ENCODE data around the gene PPFIA4.
"Not testable (repeated sequence)": the region's sequence is repeated elsewhere in the genome, so short reads cannot be mapped to it uniquely, and the experiment has no call there.

The PPFIA4 gene

GRCh38 chr1:203022855-203023254, 3.4 kb upstream of the PPFIA4 start:
- not testable (repeated sequence) for H3K27ac ChIP-seq (ENCODE audit: low read depth, low read length); H3K9ac ChIP-seq (ENCODE audit: low read length); H3K4me3 ChIP-seq (ENCODE audit: low read depth, low read length); H3K9me3 ChIP-seq (ENCODE audit: control insufficient read depth, insufficient read depth, low read depth, low read length)
- Histone ChIP-seq H3K36me3 (ENCODE audit: control insufficient read depth, insufficient read depth, low read length) (peaks cover 74% of the 10 kb centered on the region), H3K4me1 (ENCODE audit: control insufficient read depth, insufficient read depth, low read length) (peaks cover 11% of the 10 kb centered on the region), H3K27me3 (ENCODE audit: control insufficient read depth, insufficient read depth, low read length) (peaks cover 14% of the 10 kb centered on the region)

DNA sequence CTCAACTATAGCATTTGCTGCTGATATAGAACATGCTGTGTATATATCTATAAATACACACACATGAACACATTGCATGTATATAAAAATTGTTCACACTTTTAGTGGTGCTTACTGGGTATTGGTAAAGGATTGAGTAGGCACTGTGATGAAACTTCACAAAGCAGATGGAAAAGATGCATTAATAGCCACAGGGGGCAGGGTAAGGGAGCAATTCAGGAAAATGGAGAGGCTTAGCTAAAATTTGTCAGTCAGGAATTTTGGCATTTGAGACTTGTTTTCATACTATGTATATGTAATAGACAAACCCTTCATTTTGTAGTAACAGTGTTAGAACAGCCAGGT, 633 bp upstream of the PPFIA4 start:
- H3K27me3 ChIP-seq (ENCODE audit: control insufficient read depth, insufficient read depth, low read length) = peaks cover 24% of the 10 kb centered on the region
- peaks cover 21% of the 10 kb centered on the region for H3K4me1 ChIP-seq (ENCODE audit: control insufficient read depth, insufficient read depth, low read length)
- H3K4me3 ChIP-seq (ENCODE audit: low read depth, low read length) = peak overlapping the region; percentile 43; the same call in 1 of the 2 replicates
- H3K36me3 ChIP-seq (ENCODE audit: control insufficient read depth, insufficient read depth, low read length) = peaks cover 47% of the 10 kb centered on the region
- H3K27ac ChIP-seq (ENCODE audit: low read depth, low read length) = no peak overlapping the region
- no peak overlapping the region for H3K9ac ChIP-seq (ENCODE audit: low read length)
- H3K9me3 ChIP-seq (ENCODE audit: control insufficient read depth, insufficient read depth, low read depth, low read length) = peaks cover 6% of the 10 kb centered on the region; the same call in 1 of the 2 replicates

DNA sequence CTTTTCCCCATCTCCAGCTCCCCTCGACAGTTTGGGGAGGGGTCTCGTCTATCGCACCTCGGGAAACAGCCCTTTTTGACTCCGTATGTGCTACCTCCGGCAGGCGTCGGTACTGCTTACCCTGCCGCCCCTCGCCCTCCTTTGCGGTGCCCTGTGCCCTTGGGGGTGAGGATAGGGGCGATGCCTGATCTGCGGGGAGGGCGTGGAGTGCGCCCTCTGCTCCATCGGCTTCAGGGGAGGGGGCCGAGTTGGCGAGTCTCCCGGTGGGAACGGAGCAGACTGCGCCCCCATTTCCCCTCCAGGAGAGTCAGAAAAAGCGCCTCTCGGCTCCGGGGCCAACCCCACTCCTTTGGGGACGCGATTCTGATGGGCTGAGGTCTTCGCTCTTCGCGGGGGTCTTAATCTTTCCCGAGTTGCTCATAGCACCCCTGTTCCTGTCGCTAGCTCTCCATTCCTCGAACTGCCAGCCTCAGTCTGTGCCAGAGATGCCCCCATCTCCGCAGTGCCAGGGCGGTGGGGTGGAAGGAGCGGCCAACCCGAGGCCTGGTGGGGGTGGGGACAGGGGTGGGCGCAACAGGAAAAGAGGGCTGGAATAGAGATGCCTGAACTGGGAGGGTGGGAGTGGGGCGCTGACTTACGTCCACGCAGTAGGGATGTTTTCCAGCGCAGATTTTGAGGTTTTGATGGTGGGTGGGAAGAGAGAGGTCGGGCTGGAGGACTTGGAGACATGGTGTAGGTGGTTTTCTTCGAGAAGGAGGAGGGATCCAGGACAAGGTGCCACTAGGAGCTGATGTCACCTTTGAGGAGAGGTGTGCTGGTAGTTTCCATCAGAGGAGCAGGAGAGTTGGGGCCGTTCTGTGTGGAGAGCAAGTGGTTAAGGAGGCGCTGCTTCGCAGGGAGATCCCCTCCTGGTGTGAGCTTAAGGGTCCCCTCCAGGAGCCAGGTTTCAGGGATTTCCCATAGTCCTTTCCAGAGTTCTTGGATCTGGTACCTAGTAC, 674 bp downstream of the PPFIA4 start:
- Histone ChIP-seq H3K9ac (ENCODE audit: low read length) (peak overlapping the region; percentile 75), H3K27ac (ENCODE audit: low read depth, low read length) (no peak overlapping the region), H3K36me3 (ENCODE audit: control insufficient read depth, insufficient read depth, low read length) (peaks cover 34% of the 10 kb centered on the region), H3K27me3 (ENCODE audit: control insufficient read depth, insufficient read depth, low read length) (peaks cover 24% of the 10 kb centered on the region), H3K4me3 (ENCODE audit: low read depth, low read length) (peak overlapping the region; percentile 79), H3K9me3 (ENCODE audit: control insufficient read depth, insufficient read depth, low read depth, low read length) (peaks cover 6% of the 10 kb centered on the region; the same call in 1 of the 2 replicates), H3K4me1 (ENCODE audit: control insufficient read depth, insufficient read depth, low read length) (peaks cover 21% of the 10 kb centered on the region)

GRCh38 chr1:203028067-203028783, 1.9 kb downstream of the PPFIA4 start:
- Histone ChIP-seq H3K9ac (ENCODE audit: low read length) (no peak overlapping the region), H3K4me1 (ENCODE audit: control insufficient read depth, insufficient read depth, low read length) (peaks cover 21% of the 10 kb centered on the region), H3K4me3 (ENCODE audit: low read depth, low read length) (no peak overlapping the region), H3K27ac (ENCODE audit: low read depth, low read length) (no peak overlapping the region), H3K36me3 (ENCODE audit: control insufficient read depth, insufficient read depth, low read length) (peaks cover 26% of the 10 kb centered on the region), H3K27me3 (ENCODE audit: control insufficient read depth, insufficient read depth, low read length) (peaks cover 24% of the 10 kb centered on the region), H3K9me3 (ENCODE audit: control insufficient read depth, insufficient read depth, low read depth, low read length) (peaks cover 6% of the 10 kb centered on the region; the same call in 1 of the 2 replicates)

DNA sequence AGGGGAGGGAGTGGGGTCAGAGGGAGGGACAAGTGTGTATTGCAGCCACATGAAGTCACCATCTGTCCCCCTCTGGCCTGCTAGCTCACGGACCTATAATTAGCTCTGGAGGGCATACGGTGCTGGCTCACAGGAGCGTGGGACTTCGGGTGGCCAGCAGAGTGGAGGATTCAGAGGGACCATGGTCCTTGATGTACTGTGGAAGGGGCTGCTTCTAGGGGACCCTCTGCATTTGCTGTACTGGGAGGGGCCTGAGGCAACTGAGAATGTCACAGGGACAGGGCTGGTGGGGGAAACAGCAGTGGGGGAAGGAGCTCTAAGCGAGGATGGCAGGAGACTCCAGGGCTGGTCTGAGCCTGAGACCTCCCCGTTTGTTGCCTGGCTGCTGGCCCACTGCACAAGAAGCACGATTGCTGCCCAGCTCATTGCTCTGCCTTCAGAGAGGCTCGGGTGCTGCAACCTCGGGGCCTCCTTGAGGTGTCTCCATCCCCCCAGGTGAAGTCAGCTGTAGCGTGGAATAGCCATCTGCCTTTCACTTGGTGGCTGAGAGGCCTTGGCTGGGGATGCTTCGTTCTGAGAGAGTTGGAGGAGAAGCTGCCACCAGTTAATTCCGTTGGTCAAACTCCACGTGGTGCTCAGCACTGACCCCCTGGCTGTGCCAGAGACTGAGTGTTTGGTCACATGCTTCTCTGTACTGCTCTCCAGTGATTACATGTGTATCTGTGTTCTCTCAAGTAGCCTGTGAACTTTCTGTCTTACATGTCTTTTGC, 2.7 kb downstream of the PPFIA4 start:
- Histone ChIP-seq H3K9ac (ENCODE audit: low read length) (no peak overlapping the region), H3K4me3 (ENCODE audit: low read depth, low read length) (no peak overlapping the region)

GRCh38 chr1:203031467-203031866, 5.2 kb downstream of the PPFIA4 start:
- Histone ChIP-seq H3K9me3 (ENCODE audit: control insufficient read depth, insufficient read depth, low read depth, low read length) (no peaks in the 10 kb centered on the region), H3K27me3 (ENCODE audit: control insufficient read depth, insufficient read depth, low read length) (peaks cover 24% of the 10 kb centered on the region), H3K9ac (ENCODE audit: low read length) (no peak overlapping the region), H3K4me3 (ENCODE audit: low read depth, low read length) (no peak overlapping the region), H3K36me3 (ENCODE audit: control insufficient read depth, insufficient read depth, low read length) (no peaks in the 10 kb centered on the region), H3K27ac (ENCODE audit: low read depth, low read length) (no peak overlapping the region), H3K4me1 (ENCODE audit: control insufficient read depth, insufficient read depth, low read length) (peaks cover 30% of the 10 kb centered on the region)

More for the DNA sequence above, 2.7 kb downstream of the PPFIA4 start:
- peaks cover 24% of the 10 kb centered on the region for H3K27me3 ChIP-seq (ENCODE audit: control insufficient read depth, insufficient read depth, low read length)
- H3K36me3 ChIP-seq (ENCODE audit: control insufficient read depth, insufficient read depth, low read length) = peaks cover 18% of the 10 kb centered on the region
- H3K9me3 ChIP-seq (ENCODE audit: control insufficient read depth, insufficient read depth, low read depth, low read length) = peaks cover 6% of the 10 kb centered on the region; the same call in 1 of the 2 replicates
- no peak overlapping the region for H3K27ac ChIP-seq (ENCODE audit: low read depth, low read length)
- peaks cover 21% of the 10 kb centered on the region for H3K4me1 ChIP-seq (ENCODE audit: control insufficient read depth, insufficient read depth, low read length)

- Histone ChIP-seq H3K4me3 (ENCODE audit: low read depth, low read length) (no peak overlapping the region), H3K36me3 (ENCODE audit: control insufficient read depth, insufficient read depth, low read length) (no peaks in the 10 kb centered on the region), H3K9ac (ENCODE audit: low read length) (no peak overlapping the region), H3K4me1 (ENCODE audit: control insufficient read depth, insufficient read depth, low read length) (peaks cover 18% of the 10 kb centered on the region), H3K9me3 (ENCODE audit: control insufficient read depth, insufficient read depth, low read depth, low read length) (no peaks in the 10 kb centered on the region), H3K27ac (ENCODE audit: low read depth, low read length) (no peak overlapping the region), H3K27me3 (ENCODE audit: control insufficient read depth, insufficient read depth, low read length) (peaks cover 6% of the 10 kb centered on the region)
Observed at GRCh38 chr1:203033287-203033686, 7.0 kb downstream of the PPFIA4 start.

DNA sequence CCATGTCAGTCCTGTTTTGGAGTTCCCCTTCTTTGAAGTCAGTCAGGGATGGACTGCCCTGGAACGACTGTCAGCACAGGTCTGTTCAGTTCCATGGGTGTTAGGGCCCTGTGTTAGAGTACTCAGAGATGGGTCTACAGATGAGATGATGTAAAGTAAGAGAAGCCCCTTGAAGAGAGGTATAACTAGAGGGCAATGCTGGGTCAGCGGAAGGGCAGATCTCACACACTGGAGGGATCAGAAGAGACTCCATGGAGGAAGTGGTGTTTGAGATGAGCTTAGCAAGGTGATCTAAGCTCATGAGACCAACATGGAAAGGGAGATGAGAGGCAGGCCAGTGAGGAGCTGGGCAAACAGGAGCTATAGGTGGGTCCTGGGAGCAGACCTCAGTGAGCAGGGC, 7.6 kb downstream of the PPFIA4 start:
- H3K9me3 ChIP-seq (ENCODE audit: control insufficient read depth, insufficient read depth, low read depth, low read length) = no peaks in the 10 kb centered on the region
- H3K9ac ChIP-seq (ENCODE audit: low read length) = no peak overlapping the region
- H3K27ac ChIP-seq (ENCODE audit: low read depth, low read length) = no peak overlapping the region
- H3K4me1 ChIP-seq (ENCODE audit: control insufficient read depth, insufficient read depth, low read length) = peaks cover 14% of the 10 kb centered on the region
- H3K36me3 ChIP-seq (ENCODE audit: control insufficient read depth, insufficient read depth, low read length) = no peaks in the 10 kb centered on the region
- H3K27me3 ChIP-seq (ENCODE audit: control insufficient read depth, insufficient read depth, low read length) = no peaks in the 10 kb centered on the region
- no peak overlapping the region for H3K4me3 ChIP-seq (ENCODE audit: low read depth, low read length)

GRCh38 chr1:203034422-203035110, 8.3 kb downstream of the PPFIA4 start:
- Histone ChIP-seq H3K27ac (ENCODE audit: low read depth, low read length) (no peak overlapping the region), H3K9ac (ENCODE audit: low read length) (no peak overlapping the region), H3K4me3 (ENCODE audit: low read depth, low read length) (no peak overlapping the region), H3K4me1 (ENCODE audit: control insufficient read depth, insufficient read depth, low read length) (peaks cover 14% of the 10 kb centered on the region), H3K36me3 (ENCODE audit: control insufficient read depth, insufficient read depth, low read length) (no peaks in the 10 kb centered on the region), H3K27me3 (ENCODE audit: control insufficient read depth, insufficient read depth, low read length) (no peaks in the 10 kb centered on the region), H3K9me3 (ENCODE audit: control insufficient read depth, insufficient read depth, low read depth, low read length) (no peaks in the 10 kb centered on the region)
